Epithelial cell of proximal tubule (primary cell): ENCODE data around the gene WDFY4. TPM values are rescaled to one million over a fixed set of nuclear protein-coding genes. Genes with fewer than 3 reads are reported as not detected.

Experiments used
- DNase-seq: peaks from one replicate; pipeline ENCODE4 v3.0.0-alpha.2; 2011; ENCODE audit warnings: low read depth
- H3K4me3 ChIP-seq: 2 replicates; pipeline ENCODE4 v1.5.1; 2011; ENCODE audit warnings: low read depth, mild to moderate bottlenecking, low read length
- CTCF ChIP-seq: conservative IDR thresholded peaks from 2 replicates; pipeline ENCODE4 v1.5.1; 2012; ENCODE audit warnings: low read depth, mild to moderate bottlenecking, low read length
- total RNA-seq: library from RNA; depleted of rRNA; stranded (reverse); fragments of >200 nt; gene quantifications from 2 replicates; pipeline ENCODE4 v1.2.3, GENCODE V29; 2015

The WDFY4 gene
- total RNA-seq, 1 donor from 2014 or later: not detected

DNA sequence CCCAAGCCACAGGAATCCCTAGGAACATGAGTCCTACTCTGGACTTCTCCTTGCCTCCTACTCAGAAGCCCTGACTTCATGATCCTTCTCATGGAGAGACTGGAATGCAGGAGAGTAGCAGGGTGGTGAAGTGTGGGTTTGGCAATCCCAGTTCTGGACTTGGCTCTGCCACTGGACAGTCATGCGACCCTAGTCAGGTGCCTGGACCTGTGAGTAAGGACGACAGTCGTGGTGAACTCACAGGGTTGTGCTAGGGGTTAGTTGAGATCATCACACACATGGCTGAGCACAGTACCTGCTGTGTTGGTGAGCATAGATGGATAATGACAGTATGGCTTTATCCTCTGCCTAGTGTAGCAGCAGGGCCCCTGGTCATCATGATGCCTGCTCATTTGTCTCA, 137.0 kb downstream of the WDFY4 start:
- peak; percentile 51 for DNase-seq

DNA sequence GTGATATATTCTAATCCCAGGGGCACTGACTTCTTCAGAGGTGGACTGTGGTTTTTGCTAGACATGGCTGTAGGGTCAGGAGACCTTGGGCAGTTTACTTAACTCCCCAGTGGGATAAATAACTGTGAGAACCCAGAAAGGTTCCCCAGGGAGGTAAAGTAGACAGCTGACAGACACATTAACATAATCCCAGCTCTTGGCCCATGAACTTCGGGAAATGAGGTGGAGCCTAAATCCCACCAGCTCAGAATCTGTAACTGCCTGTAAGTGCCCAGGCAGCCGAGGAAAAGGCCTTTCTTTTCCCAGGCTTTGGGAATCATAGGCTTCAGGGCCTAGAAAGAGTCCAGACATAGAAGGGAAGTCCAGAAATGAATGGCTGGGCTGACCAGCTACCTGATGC, 149.0 kb downstream of the WDFY4 start:
- TF ChIP-seq CTCF: no peak
- H3K4me3 ChIP-seq: no peak overlapping the region
- DNase-seq: no peak

More for the DNA sequence above, 137.0 kb downstream of the WDFY4 start:
- TF ChIP-seq CTCF: no peak
- no peak overlapping the region for H3K4me3 ChIP-seq

DNA sequence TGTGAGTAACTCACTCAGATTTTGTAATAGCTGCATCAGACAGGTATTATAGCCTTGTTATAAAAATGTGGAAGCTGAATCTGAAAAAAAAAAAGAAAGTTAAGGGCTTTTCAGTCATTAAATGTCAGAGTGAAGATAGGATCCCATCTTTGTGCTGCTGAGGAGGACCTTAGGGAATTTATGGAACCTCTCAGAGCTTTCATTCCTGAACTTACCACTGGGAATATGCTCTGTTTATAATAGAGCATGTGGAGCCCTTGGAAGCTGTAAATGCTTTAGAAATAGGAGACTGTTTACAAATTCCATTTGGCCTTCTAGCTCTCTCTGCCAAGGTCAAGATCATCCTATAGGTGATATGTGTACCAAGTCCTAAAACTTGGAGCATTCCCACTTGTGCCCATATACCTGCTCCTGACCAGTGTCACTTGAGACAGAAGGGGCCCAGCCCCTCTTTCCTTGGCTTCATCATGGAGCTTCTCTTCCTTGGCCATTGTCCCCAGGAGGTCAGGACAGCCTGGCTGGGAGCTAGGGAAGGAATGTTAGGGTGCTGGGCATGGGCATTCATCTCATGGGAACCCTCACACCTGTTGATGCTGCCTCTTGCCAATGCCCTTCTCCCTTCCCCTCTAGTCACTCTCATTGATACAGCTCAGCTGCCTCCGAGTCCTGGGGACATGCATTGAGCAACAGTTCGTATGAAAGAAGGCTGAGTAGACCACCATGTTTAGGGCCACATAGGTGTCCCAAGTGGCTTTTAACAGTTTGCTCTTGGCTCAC, 149.7 kb downstream of the WDFY4 start:
- no peak for DNase-seq
- no peak for TF ChIP-seq CTCF
- H3K4me3 ChIP-seq: no peak overlapping the region

DNA sequence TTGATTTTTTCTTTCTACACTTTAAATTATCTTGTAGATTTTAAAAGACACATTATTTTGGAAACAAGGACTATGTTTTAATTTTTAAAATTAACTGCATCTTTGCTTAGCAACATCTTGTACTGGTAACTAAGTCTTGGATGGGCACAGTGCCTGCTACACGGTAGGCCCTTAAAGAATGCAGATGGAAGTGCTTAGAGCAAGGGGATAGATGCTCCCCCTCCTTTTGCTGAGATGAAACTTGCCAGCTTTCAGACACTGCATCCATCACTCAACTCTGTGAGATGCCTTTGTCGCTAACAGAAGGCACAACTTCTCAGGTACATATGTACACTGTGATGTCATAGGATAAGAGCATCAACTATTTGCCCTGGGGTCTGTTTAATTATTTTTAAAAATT, 151.1 kb downstream of the WDFY4 start:
- no peak overlapping the region for H3K4me3 ChIP-seq
- no peak for DNase-seq

GRCh38 chr10:48836605-48837004, 151.9 kb downstream of the WDFY4 start:
- no peak for DNase-seq
- TF ChIP-seq CTCF: no peak
- no peak overlapping the region for H3K4me3 ChIP-seq

More for the DNA sequence above, 151.1 kb downstream of the WDFY4 start:
- no peak for TF ChIP-seq CTCF

GRCh38 chr10:48838834-48839233, 154.2 kb downstream of the WDFY4 start:
- TF ChIP-seq CTCF: no peak
- DNase-seq: no peak
- H3K4me3 ChIP-seq: no peak overlapping the region
